ENCODE data around the gene OCEL1. TPM values are rescaled to one million over a fixed set of nuclear protein-coding genes. Genes with fewer than 3 reads are reported as not detected.

Gene OCEL1
- total and polyA plus RNA-seq, 2 of the 13 experiments (the other 11 are each of a cell fraction or from before 2014, with no cell fraction given) = 10.6 to 17.2 TPM

DNA sequence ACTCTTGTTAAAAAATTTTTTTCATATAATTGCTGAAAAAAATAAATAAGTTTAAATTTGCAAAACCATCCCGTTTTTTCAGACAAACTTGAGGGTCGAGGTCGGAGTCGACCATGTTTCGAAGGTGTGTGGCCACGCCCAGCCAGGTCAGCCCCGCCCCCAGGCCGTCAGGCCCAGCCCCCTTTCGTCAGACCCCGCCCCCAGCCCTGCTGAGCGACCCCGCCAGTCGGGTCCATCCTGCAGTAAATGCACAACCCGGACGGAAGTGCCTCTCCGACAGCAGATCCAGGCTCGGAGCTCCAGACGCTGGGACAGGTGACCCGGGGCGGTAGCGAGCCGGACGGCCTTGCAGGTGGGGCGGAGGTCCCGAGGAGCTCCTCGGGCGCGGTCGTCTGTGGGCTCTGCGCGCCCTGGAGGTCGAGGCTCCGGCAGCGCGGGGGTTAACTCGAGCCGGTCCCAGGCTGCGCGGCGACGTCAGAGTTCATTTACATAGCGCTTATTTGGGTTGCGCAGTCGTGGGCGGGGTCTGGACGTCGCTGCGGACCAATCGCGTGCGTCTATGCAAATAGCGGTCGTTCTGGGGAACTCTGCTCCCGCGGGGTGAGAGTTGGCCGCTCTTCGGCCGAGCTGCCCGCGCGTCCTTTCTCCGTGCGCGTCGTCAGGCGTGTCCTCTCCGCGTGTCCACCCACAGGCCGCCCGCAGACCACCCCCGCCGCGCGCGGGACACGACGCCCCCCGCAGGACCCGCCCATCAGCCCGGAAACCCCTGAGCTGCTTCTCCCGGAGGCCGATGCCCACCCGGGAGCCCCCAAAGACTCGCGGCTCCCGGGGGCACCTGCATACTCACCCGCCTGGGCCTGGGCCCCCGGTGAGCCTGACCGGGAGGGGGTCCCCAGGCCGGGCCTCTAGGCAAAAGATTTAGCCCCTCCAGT is at the start of gene OCEL1 (continued):
- TF ChIP-seq MAZ (IDR thresholded peaks at IDR 0.05; ENCODE audit: borderline replicate concordance, low read depth, low read length) = no peak
- peak; percentile 89 for TF ChIP-seq MAZ (CRISPR knock-in tag; IDR thresholded peaks at IDR 0.05; ENCODE audit: low read depth)
- TF ChIP-seq ZNF777 (CRISPR knock-in tag; IDR thresholded peaks at IDR 0.05) = peak; percentile 71
- TF ChIP-seq SP1 (IDR thresholded peaks at IDR 0.05) = no peak
- TF ChIP-seq SP1 (CRISPR knock-in tag; IDR thresholded peaks at IDR 0.05) = no peak; the same call in none of the 2 replicates
- TF ChIP-seq ZIK1 (CRISPR knock-in tag; IDR thresholded peaks at IDR 0.05; ENCODE audit: borderline replicate concordance, low read depth) = 0 out of 2 replicates have a peak, but pooled peaks have one; percentile 75
- TF ChIP-seq, protein P1, sequence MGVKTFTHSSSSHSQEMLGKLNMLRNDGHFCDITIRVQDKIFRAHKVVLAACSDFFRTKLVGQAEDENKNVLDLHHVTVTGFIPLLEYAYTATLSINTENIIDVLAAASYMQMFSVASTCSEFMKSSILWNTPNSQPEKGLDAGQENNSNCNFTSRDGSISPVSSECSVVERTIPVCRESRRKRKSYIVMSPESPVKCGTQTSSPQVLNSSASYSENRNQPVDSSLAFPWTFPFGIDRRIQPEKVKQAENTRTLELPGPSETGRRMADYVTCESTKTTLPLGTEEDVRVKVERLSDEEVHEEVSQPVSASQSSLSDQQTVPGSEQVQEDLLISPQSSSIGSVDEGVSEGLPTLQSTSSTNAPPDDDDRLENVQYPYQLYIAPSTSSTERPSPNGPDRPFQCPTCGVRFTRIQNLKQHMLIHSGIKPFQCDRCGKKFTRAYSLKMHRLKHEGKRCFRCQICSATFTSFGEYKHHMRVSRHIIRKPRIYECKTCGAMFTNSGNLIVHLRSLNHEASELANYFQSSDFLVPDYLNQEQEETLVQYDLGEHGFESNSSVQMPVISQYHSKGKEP (CRISPR knock-in tag; IDR thresholded peaks at IDR 0.05) = no peak
- TF ChIP-seq, protein P2, sequence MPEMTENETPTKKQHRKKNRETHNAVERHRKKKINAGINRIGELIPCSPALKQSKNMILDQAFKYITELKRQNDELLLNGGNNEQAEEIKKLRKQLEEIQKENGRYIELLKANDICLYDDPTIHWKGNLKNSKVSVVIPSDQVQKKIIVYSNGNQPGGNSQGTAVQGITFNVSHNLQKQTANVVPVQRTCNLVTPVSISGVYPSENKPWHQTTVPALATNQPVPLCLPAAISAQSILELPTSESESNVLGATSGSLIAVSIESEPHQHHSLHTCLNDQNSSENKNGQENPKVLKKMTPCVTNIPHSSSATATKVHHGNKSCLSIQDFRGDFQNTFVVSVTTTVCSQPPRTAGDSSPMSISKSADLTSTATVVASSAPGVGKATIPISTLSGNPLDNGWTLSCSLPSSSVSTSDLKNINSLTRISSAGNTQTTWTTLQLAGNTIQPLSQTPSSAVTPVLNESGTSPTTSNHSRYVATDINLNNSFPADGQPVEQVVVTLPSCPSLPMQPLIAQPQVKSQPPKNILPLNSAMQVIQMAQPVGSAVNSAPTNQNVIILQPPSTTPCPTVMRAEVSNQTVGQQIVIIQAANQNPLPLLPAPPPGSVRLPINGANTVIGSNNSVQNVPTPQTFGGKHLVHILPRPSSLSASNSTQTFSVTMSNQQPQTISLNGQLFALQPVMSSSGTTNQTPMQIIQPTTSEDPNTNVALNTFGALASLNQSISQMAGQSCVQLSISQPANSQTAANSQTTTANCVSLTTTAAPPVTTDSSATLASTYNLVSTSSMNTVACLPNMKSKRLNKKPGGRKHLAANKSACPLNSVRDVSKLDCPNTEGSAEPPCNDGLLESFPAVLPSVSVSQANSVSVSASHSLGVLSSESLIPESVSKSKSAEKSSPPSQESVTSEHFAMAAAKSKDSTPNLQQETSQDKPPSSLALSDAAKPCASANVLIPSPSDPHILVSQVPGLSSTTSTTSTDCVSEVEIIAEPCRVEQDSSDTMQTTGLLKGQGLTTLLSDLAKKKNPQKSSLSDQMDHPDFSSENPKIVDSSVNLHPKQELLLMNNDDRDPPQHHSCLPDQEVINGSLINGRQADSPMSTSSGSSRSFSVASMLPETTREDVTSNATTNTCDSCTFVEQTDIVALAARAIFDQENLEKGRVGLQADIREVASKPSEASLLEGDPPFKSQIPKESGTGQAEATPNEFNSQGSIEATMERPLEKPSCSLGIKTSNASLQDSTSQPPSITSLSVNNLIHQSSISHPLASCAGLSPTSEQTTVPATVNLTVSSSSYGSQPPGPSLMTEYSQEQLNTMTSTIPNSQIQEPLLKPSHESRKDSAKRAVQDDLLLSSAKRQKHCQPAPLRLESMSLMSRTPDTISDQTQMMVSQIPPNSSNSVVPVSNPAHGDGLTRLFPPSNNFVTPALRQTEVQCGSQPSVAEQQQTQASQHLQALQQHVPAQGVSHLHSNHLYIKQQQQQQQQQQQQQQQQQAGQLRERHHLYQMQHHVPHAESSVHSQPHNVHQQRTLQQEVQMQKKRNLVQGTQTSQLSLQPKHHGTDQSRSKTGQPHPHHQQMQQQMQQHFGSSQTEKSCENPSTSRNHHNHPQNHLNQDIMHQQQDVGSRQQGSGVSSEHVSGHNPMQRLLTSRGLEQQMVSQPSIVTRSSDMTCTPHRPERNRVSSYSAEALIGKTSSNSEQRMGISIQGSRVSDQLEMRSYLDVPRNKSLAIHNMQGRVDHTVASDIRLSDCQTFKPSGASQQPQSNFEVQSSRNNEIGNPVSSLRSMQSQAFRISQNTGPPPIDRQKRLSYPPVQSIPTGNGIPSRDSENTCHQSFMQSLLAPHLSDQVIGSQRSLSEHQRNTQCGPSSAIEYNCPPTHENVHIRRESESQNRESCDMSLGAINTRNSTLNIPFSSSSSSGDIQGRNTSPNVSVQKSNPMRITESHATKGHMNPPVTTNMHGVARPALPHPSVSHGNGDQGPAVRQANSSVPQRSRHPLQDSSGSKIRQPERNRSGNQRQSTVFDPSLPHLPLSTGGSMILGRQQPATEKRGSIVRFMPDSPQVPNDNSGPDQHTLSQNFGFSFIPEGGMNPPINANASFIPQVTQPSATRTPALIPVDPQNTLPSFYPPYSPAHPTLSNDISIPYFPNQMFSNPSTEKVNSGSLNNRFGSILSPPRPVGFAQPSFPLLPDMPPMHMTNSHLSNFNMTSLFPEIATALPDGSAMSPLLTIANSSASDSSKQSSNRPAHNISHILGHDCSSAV (CRISPR knock-in tag; IDR thresholded peaks at IDR 0.05; ENCODE audit: borderline replicate concordance) = no peak
- 0 out of 2 replicates have a peak, but pooled peaks have one; percentile 57 for TF ChIP-seq ZNF616 (CRISPR knock-in tag; IDR thresholded peaks at IDR 0.05; ENCODE audit: low read depth)
- TF ChIP-seq SOX13 (IDR thresholded peaks at IDR 0.05) = no peak
- no peak for TF ChIP-seq SOX13 (CRISPR knock-in tag; conservative IDR thresholded peaks at IDR 0.05 in 1 of 2, IDR thresholded peaks at IDR 0.05 in 1 of 2)
- TF ChIP-seq ZNF713 (CRISPR knock-in tag; IDR thresholded peaks at IDR 0.05) = no peak
- no peak for TF ChIP-seq EED (CRISPR knock-in tag; IDR thresholded peaks at IDR 0.05)
- no peak for TF ChIP-seq ZNF180 (CRISPR knock-in tag; IDR thresholded peaks at IDR 0.05; ENCODE audit: borderline replicate concordance, low read depth)
- no peak for TF ChIP-seq ZNF569 (CRISPR knock-in tag; IDR thresholded peaks at IDR 0.05; ENCODE audit: borderline replicate concordance)
- no peak for TF ChIP-seq MATR3 (CRISPR knock-in tag; IDR thresholded peaks at IDR 0.05)
- TF ChIP-seq ZNF446 (CRISPR knock-in tag; IDR thresholded peaks at IDR 0.05) = no peak

Data from HepG2 (cell line).